ENCODE measurements around the gene HACE1.
"Not testable (repeated sequence)": the region's sequence is repeated elsewhere in the genome, so short reads cannot be mapped to it uniquely, and the experiment has no call there.

Gene HACE1, protein sequence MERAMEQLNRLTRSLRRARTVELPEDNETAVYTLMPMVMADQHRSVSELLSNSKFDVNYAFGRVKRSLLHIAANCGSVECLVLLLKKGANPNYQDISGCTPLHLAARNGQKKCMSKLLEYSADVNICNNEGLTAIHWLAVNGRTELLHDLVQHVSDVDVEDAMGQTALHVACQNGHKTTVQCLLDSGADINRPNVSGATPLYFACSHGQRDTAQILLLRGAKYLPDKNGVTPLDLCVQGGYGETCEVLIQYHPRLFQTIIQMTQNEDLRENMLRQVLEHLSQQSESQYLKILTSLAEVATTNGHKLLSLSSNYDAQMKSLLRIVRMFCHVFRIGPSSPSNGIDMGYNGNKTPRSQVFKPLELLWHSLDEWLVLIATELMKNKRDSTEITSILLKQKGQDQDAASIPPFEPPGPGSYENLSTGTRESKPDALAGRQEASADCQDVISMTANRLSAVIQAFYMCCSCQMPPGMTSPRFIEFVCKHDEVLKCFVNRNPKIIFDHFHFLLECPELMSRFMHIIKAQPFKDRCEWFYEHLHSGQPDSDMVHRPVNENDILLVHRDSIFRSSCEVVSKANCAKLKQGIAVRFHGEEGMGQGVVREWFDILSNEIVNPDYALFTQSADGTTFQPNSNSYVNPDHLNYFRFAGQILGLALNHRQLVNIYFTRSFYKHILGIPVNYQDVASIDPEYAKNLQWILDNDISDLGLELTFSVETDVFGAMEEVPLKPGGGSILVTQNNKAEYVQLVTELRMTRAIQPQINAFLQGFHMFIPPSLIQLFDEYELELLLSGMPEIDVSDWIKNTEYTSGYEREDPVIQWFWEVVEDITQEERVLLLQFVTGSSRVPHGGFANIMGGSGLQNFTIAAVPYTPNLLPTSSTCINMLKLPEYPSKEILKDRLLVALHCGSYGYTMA

DNA sequence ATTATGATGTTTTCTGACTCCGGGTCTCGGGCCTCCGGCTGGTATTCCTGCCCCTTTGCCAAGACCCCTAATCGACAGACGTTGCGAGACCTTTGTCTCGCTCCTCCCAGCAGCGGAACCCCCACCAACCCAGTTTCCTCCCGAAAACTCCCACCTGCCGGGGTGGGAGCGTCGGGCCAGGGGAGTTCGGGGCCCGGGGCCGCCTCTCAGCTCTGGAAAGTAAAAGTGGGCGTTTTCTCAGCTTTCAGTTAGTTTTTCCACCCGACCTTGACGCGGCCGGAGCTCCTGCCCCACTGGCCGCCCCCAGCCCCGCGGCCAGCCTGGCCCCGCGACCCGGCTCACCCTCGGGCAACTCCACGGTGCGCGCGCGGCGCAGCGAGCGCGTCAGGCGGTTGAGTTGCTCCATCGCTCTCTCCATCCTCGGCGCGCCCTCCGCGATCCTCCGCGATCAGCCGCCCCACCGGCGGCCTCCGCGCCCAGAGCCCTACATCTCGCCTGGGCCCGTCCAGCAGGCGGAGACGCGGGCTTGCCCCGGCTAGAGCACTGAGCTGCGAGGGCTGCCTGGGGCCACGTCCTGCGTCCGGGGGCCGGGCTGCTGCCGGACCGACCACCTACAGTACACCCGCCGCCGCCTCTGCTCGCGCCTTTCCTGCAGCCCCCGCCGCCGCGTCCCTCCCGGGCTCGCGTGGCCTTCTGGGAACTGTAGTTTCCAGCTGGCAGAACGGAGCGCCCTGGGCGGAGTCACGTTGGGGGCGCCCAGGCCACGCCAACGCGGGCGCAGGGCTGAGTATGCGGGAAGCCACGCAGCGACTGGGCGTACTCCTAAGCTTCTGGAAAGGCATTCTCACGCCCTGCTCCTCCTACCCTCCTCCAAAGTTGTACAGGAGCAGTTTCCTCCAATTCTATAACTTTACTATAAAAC, at the start of gene HACE1:
Gene HACE1 (minus strand): TSS at position 695 of the 922 bp plus-strand sequence. CDS start 277 bp downstream, at position 418.
- Mint-ChIP-seq H3K9me3 (ENCODE audit: low read depth) (no peaks in the 10 kb centered on the region), H3K4me3 (peak within 1 kb of the TSS; percentile 93), H3K27ac (peak within 1 kb of the TSS; percentile 76), H3K36me3 (peaks cover 2% of the 10 kb centered on the region), H3K4me1 (ENCODE audit: low read depth) (peaks cover 17% of the 10 kb centered on the region), H3K27me3 (peaks cover 7% of the 10 kb centered on the region)

DNA sequence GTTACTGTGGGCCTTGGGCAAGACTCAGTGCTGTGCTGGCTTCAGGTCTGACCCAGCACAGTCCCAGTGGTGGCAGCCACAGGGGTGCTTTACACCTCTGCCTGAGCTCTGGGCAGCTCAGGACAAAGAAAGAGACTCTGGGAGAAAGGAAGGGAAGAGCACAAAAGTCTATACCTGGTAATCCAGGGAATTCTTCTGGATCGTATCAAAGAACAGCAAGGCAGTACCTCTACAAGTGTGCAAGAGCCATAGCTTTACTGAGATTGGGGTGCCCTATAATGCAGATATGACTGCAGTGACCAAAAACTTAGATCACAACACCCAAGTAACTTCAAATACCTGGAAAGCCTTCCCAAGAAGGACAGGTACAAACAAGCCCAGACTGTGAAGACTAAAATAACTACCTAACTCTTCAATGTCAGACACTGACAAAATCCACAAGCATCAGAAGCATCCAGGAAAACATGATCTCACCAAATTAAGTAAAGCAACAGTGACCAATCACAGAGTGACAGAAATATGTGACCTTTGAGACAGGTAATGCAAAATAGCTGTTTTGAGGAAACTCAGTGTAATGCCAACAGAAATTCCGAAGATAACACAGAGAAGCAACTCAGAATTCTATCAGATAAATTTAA, 49.3 kb upstream of the HACE1 start:
- Mint-ChIP-seq H3K9me3 (ENCODE audit: low read depth) (peaks cover 4% of the 10 kb centered on the region), H3K27me3 (peaks cover 21% of the 10 kb centered on the region), H3K4me1 (ENCODE audit: low read depth) (no peaks in the 10 kb centered on the region), H3K27ac (no peak overlapping the region), H3K36me3 (no peaks in the 10 kb centered on the region), H3K4me3 (no peak overlapping the region)

DNA sequence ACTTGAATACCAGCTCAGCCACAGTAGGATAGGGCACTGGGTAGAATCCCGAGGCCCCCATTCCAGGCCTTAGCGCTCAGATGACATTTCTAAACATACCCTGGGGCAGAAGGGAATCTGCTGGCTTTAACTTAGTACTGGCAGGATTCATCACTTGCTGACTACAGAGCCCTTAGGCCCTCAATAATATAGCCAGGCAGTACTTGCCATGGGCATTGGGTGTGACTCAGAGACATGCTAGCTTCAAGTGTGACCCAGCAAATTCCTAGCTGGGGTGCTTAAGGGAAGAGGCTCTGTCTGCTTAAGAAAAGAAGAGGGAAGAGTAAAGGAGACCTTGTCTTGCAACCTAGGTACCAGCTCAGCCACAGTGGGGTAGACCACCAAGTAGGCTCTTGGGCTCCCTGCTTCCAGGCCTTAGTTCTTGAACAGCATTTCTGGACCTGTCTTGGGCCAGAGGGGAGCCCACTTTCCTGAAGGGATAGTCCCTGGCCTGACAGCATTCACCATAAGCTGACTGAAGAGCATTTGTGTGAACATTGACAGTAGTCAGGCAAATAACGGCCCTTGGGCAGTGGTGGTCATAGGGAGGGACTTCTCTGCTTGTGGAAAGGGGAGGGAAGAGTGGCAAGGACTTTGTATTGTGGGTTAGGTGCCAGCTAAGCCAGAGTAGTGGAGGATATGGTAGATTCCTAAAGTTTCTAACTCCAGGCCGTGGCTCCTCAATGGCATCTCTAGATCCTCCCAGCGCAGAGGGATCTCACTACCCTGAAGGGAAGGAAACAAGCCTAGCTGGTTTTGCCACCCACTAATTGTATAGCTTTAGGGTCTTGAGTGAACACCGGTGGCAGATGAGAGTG, 48.5 kb upstream of the HACE1 start:
- H3K27ac Mint-ChIP-seq = no peak overlapping the region
- peaks cover 21% of the 10 kb centered on the region for H3K27me3 Mint-ChIP-seq
- H3K9me3 Mint-ChIP-seq (ENCODE audit: low read depth) = peaks cover 4% of the 10 kb centered on the region
- H3K36me3 Mint-ChIP-seq = no peaks in the 10 kb centered on the region
- no peak overlapping the region for H3K4me3 Mint-ChIP-seq
- H3K4me1 Mint-ChIP-seq (ENCODE audit: low read depth) = no peaks in the 10 kb centered on the region

DNA sequence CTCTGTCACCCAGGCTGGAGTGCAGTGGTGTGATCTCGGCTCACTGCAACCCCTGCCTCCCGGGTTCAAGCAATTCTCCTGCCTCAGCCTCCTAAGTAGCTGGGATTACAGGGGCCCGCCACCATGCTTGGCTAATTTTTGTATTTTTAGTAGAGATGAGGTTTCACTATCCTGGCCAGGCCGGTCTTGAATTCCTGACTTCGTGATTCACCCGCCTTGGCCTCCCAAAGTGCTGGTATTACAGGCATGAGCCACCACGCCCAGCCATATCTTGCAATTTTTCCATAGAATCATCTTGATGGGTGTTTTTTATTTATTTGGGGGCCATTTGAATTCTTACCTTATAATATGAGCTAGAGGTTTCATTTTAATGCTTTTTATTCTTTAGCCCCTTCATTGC, 39.2 kb upstream of the HACE1 start:
- H3K27me3 Mint-ChIP-seq; H3K36me3 Mint-ChIP-seq; H3K4me3 Mint-ChIP-seq; H3K27ac Mint-ChIP-seq; H3K4me1 Mint-ChIP-seq (ENCODE audit: low read depth); H3K9me3 Mint-ChIP-seq (ENCODE audit: low read depth): not testable (repeated sequence)

GRCh38 chr6:104896914-104897313, 37.2 kb upstream of the HACE1 start:
- H3K27me3 Mint-ChIP-seq = peaks cover 12% of the 10 kb centered on the region
- peaks cover 3% of the 10 kb centered on the region for H3K36me3 Mint-ChIP-seq
- peaks cover 5% of the 10 kb centered on the region for H3K9me3 Mint-ChIP-seq (ENCODE audit: low read depth)
- H3K4me3 Mint-ChIP-seq = no peak overlapping the region
- no peaks in the 10 kb centered on the region for H3K4me1 Mint-ChIP-seq (ENCODE audit: low read depth)
- no peak overlapping the region for H3K27ac Mint-ChIP-seq

DNA sequence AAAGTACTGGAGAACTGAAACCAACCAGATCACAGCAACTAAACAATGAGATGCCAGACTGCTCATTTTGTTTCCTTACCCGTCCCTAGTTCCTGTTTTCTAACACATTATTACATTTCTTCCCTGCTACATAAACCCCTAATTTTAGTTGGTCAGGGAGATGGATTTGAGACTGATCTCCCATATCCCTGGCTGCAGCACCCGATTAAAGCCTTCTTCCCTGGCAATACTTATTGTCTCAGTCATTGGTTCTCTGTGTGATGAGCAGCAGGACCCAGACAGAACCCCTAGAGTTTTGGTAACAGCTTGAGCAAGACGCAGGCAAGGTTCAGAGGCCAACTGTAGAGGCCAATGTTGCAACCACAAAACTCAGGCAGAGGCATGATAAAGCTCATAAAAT, 28.3 kb upstream of the HACE1 start:
- no peaks in the 10 kb centered on the region for H3K36me3 Mint-ChIP-seq
- H3K4me3 Mint-ChIP-seq = no peak overlapping the region
- H3K4me1 Mint-ChIP-seq (ENCODE audit: low read depth) = no peaks in the 10 kb centered on the region
- no peaks in the 10 kb centered on the region for H3K9me3 Mint-ChIP-seq (ENCODE audit: low read depth)
- no peak overlapping the region for H3K27ac Mint-ChIP-seq
- H3K27me3 Mint-ChIP-seq = peaks cover 9% of the 10 kb centered on the region

DNA sequence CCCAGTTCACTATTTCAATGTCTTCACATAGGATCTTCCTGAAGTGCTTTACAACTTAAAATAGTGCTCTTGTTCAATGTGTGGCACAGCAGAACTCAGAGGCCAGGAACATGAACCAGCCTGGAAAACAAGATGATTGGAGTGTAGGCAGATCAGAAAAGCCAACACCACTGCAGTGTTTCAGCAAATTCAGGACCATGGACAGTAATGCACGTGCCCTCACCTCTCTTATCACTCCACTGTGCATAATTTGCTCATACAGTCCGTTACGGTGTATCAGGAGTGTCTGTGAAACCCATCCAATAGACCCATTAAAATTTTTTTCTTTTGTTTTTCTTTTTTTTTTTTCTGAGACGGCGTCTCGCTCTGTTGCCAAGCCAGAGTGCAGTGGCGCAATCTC, 27.6 kb upstream of the HACE1 start:
- H3K27me3 Mint-ChIP-seq = peaks cover 7% of the 10 kb centered on the region
- no peak overlapping the region for H3K4me3 Mint-ChIP-seq
- H3K4me1 Mint-ChIP-seq (ENCODE audit: low read depth) = no peaks in the 10 kb centered on the region
- no peaks in the 10 kb centered on the region for H3K36me3 Mint-ChIP-seq
- no peak overlapping the region for H3K27ac Mint-ChIP-seq
- no peaks in the 10 kb centered on the region for H3K9me3 Mint-ChIP-seq (ENCODE audit: low read depth)

GRCh38 chr6:104885518-104886043, 25.9 kb upstream of the HACE1 start:
- Mint-ChIP-seq H3K27ac (no peak overlapping the region), H3K4me1 (ENCODE audit: low read depth) (no peaks in the 10 kb centered on the region), H3K36me3 (no peaks in the 10 kb centered on the region)

DNA sequence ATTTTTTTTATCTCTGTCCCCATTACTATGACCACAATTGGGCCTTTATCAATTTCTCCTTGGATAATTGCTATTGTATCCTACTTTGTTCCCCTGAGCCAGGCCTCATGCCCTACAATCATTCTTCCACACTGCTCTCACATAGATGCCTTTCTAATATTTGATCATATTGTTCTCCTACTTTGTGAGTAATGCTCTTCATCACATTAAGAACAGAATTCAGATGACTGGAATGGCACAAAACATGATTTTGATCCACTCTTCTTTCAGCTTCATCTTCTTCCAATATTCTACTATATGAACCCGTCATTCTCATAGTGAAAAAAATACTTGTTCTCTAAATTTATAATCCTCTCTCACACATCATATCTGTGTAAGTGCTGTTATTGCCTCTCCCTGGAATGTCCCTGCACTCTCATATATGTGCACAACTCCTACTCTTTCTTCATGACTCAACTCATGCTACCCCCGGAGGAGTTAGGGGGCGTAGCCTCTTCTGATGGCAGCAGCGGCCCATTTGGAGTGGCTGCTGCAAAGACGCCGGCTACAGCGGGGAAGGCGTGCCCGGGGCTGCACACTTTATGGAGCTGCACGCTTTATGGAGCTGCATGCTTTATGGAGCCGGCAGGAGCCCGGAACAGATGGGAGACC, 25.3 kb upstream of the HACE1 start:
- no peaks in the 10 kb centered on the region for H3K36me3 Mint-ChIP-seq
- H3K27ac Mint-ChIP-seq = no peak overlapping the region
- H3K4me3 Mint-ChIP-seq = no peak overlapping the region
- H3K27me3 Mint-ChIP-seq = peaks cover 4% of the 10 kb centered on the region
- no peaks in the 10 kb centered on the region for H3K9me3 Mint-ChIP-seq (ENCODE audit: low read depth)
- no peaks in the 10 kb centered on the region for H3K4me1 Mint-ChIP-seq (ENCODE audit: low read depth)

More at GRCh38 chr6:104885518-104886043, 25.9 kb upstream of the HACE1 start:
- Mint-ChIP-seq H3K9me3 (ENCODE audit: low read depth) (no peaks in the 10 kb centered on the region), H3K4me3 (no peak overlapping the region), H3K27me3 (peaks cover 4% of the 10 kb centered on the region)

DNA sequence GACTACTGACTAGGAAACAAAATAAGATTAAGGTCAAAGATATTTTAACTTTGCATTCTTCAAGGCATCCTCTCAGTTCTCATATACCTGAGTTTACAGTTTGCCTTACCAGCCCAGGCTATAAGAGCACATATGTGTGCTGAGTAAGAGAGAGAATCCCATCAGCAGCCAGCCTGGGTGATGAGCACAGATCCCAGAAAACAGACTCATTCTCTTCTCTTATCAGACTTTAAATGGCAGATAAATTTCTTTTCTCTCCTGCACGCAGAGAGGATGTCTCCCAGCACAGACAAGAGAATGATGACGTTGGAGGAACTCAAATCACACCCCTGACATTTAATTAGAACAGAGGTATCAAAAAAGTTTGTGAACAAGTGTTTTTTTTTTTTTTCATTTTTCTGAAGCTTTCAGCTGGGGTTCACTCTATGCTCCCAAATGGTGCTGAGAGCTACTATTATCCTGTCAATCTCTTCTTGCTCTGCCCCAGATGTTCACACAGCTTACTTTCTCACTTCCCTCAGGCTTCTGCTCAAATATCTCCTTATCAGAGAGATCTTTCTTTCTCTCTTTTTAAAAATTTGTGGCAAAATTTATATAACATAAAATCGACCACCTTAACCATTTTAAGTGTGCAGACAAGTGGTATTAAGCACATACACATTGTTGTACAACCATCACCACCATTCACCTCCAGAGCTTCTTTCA, 22.4 kb upstream of the HACE1 start:
- no peaks in the 10 kb centered on the region for H3K9me3 Mint-ChIP-seq (ENCODE audit: low read depth)

GRCh38 chr6:104862456-104862855, 2.7 kb upstream of the HACE1 start:
- no peaks in the 10 kb centered on the region for H3K36me3 Mint-ChIP-seq
- no peaks in the 10 kb centered on the region for H3K9me3 Mint-ChIP-seq (ENCODE audit: low read depth)
- H3K4me3 Mint-ChIP-seq = no peak overlapping the region
- no peak overlapping the region for H3K27ac Mint-ChIP-seq
- peaks cover 12% of the 10 kb centered on the region for H3K4me1 Mint-ChIP-seq (ENCODE audit: low read depth)
- H3K27me3 Mint-ChIP-seq = peaks cover 21% of the 10 kb centered on the region

More for the DNA sequence above, 22.4 kb upstream of the HACE1 start:
- H3K4me3 Mint-ChIP-seq = no peak overlapping the region
- H3K36me3 Mint-ChIP-seq = no peaks in the 10 kb centered on the region
- H3K27me3 Mint-ChIP-seq = peaks cover 8% of the 10 kb centered on the region
- no peaks in the 10 kb centered on the region for H3K4me1 Mint-ChIP-seq (ENCODE audit: low read depth)
- H3K27ac Mint-ChIP-seq = no peak overlapping the region

GRCh38 chr6:104860221-104860620, 502 bp upstream of the HACE1 start:
- peak overlapping the region; percentile 93 for H3K4me3 Mint-ChIP-seq
- peaks cover 2% of the 10 kb centered on the region for H3K36me3 Mint-ChIP-seq
- peaks cover 17% of the 10 kb centered on the region for H3K4me1 Mint-ChIP-seq (ENCODE audit: low read depth)
- no peaks in the 10 kb centered on the region for H3K9me3 Mint-ChIP-seq (ENCODE audit: low read depth)
- peak overlapping the region; percentile 11 for H3K27ac Mint-ChIP-seq
- H3K27me3 Mint-ChIP-seq = peaks cover 10% of the 10 kb centered on the region
